IMR-90 (cell line): ENCODE results near the gene KLC1.
A peak's percentile ranks its signal among the peaks of the same experiment; 100 is the strongest.

Experiments used
- BHLHE40 ChIP-seq: fragments of 150-350 bp; IDR thresholded peaks from 2 replicates; pipeline ENCODE4 v1.6.1; 2016; ENCODE audit warnings: mild to moderate bottlenecking, low read depth, low read length
- CEBPB ChIP-seq: IDR thresholded peaks from 2 replicates; pipeline ENCODE4 v1.6.1; 2012; ENCODE audit warnings: low read depth, low read length, improper control_type of control experiment
- MAFK ChIP-seq: IDR thresholded peaks from 2 replicates; pipeline ENCODE4 v1.6.1; 2012; ENCODE audit warnings: low read depth, low read length, improper control_type of control experiment
- MAZ ChIP-seq: IDR thresholded peaks from 2 replicates; pipeline ENCODE4 v1.6.1; 2012; ENCODE audit warnings: low read depth, mild to moderate bottlenecking, low read length, improper control_type of control experiment, moderate library complexity, borderline replicate concordance
- POLR2A ChIP-seq: IDR thresholded peaks from 2 replicates; pipeline ENCODE4 v1.6.1; 2012; ENCODE audit warnings: mild to moderate bottlenecking, low read depth, low read length
- RAD21 ChIP-seq: IDR thresholded peaks from 2 replicates; pipeline ENCODE4 v1.6.1; 2012; ENCODE audit warnings: low read length, improper control_type of control experiment
- RCOR1 ChIP-seq: IDR thresholded peaks from 2 replicates; pipeline ENCODE4 v1.6.1; 2012; ENCODE audit warnings: mild to moderate bottlenecking, low read length, improper control_type of control experiment; ENCODE audit not compliant: insufficient replicate concordance
- RFX5 ChIP-seq: IDR thresholded peaks from 2 replicates; pipeline ENCODE4 v1.8.0; 2012; ENCODE audit warnings: low read depth, mild to moderate bottlenecking, low read length, moderate library complexity
- TF ChIP-seq, protein P1 (sequence below): conservative IDR thresholded peaks from 2 replicates; pipeline ENCODE4 v1.5.1; 2012; ENCODE audit warnings: mild to moderate bottlenecking, low read depth, low read length, improper control_type of control experiment

DNA sequence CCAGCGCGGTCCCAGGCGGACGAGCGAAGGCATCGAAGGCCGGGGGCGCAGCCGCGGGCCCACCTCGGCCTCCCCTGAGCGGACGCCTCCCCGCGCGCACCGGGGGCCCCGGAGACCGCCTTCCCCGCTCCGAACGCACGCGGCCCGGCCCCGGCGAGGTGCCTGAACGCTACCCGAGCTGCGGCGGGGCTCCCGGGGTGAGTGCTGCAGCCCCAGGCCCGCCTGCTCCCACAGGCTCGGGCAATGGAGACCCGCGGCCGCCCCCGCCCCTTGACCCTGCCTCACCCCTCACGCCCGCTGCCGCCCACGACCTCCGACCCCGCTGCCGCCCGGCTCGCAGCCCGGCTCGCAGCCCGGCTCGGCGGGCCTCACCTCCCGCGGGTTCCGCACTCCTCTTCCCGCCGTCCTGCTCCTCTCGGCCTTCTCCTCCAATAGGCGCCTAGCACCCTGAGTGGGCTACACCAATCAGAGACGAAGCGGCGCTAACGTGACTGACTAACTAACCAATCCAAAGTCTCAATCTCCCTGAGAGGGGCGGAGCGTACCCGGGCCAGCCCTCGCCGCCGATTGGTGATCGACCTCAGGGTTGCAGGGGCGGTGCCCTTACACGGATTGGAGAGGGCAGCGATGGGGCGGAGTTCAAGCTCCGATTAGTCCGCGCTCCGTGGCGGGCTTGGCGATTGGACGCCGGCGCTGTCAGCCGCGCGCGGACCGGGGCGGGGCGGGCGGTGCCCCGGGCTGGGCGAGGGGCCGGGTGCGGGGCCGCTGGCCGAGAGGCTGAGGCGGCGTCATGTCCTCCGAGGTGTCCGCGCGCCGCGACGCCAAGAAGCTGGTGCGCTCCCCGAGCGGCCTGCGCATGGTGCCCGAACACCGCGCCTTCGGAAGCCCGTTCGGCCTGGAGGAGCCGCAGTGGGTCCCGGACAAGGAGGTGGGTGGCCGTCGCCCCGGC lies 86.3 kb downstream of the KLC1 start, which contains the start of the genes XRCC3 and ZFYVE21:
- TF ChIP-seq RFX5: no peak
- TF ChIP-seq CEBPB: no peak
- TF ChIP-seq, protein P1, sequence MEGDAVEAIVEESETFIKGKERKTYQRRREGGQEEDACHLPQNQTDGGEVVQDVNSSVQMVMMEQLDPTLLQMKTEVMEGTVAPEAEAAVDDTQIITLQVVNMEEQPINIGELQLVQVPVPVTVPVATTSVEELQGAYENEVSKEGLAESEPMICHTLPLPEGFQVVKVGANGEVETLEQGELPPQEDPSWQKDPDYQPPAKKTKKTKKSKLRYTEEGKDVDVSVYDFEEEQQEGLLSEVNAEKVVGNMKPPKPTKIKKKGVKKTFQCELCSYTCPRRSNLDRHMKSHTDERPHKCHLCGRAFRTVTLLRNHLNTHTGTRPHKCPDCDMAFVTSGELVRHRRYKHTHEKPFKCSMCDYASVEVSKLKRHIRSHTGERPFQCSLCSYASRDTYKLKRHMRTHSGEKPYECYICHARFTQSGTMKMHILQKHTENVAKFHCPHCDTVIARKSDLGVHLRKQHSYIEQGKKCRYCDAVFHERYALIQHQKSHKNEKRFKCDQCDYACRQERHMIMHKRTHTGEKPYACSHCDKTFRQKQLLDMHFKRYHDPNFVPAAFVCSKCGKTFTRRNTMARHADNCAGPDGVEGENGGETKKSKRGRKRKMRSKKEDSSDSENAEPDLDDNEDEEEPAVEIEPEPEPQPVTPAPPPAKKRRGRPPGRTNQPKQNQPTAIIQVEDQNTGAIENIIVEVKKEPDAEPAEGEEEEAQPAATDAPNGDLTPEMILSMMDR: no peak
- TF ChIP-seq BHLHE40: no peak
- TF ChIP-seq RCOR1: no peak
- TF ChIP-seq POLR2A: peak; percentile 71; the same call in 1 of the 2 replicates
- no peak for TF ChIP-seq RAD21
- no peak for TF ChIP-seq MAFK
- TF ChIP-seq MAZ: peak; percentile 81; the same call in 1 of the 2 replicates
